ELR (cell line): ENCODE data around the gene REM1.
"Not testable (repeated sequence)": the region's sequence is repeated elsewhere in the genome, so short reads cannot be mapped to it uniquely, and the experiment has no call there.

Source experiments
- DNase-seq: peaks from one replicate; pipeline ENCODE4 v3.0.0-alpha.2; 2015; ENCODE audit warnings: low read depth

REM1 gene

GRCh38 chr20:31485450-31486339 is 10.6 kb downstream of the REM1 start:
- no peak for DNase-seq

GRCh38 chr20:31488115-31488514 is 13.0 kb downstream of the REM1 start:
- DNase-seq, result no peak

- DNase-seq, result no peak
Observed at GRCh38 chr20:31489152-31489551, 14.1 kb downstream of the REM1 start.

GRCh38 chr20:31490752-31491151 is 15.7 kb downstream of the REM1 start:
- DNase-seq, result no peak

- DNase-seq, result peak; percentile 65
Observed at GRCh38 chr20:31494131-31494530, 19.0 kb downstream of the REM1 start.

GRCh38 chr20:31496761-31497295 is 21.7 kb downstream of the REM1 start:
- DNase-seq, result no peak

- DNase-seq, result peak; percentile 28
Observed at GRCh38 chr20:31497838-31498540, 22.9 kb downstream of the REM1 start.

- no peak for DNase-seq
Observed at GRCh38 chr20:31500527-31500926, 25.4 kb downstream of the REM1 start.

GRCh38 chr20:31502884-31503673 is 28.0 kb downstream of the REM1 start:
- DNase-seq, result peak; percentile 87

GRCh38 chr20:31505903-31506302 is 30.8 kb downstream of the REM1 start:
- peak; percentile 43 for DNase-seq

- DNase-seq, result no peak
Observed at GRCh38 chr20:31508517-31509244, 33.6 kb downstream of the REM1 start.

GRCh38 chr20:31514154-31515071 is 39.3 kb downstream of the REM1 start, which contains the start of gene HM13:
Gene HM13, plus strand, starts transcription at chr20:31514442. Its CDS starts 110 bp downstream, at chr20:31514552.
- peak; percentile 97 for DNase-seq

GRCh38 chr20:31515072-31515774 is 40.1 kb downstream of the REM1 start:
- no peak for DNase-seq

GRCh38 chr20:31515775-31516107 is 40.7 kb downstream of the REM1 start:
- DNase-seq, result no peak

- no peak for DNase-seq
Observed at GRCh38 chr20:31516166-31516565, 41.1 kb downstream of the REM1 start.

- no peak for DNase-seq
Observed at GRCh38 chr20:31516651-31517050, 41.6 kb downstream of the REM1 start.

GRCh38 chr20:31517373-31517772 is 42.3 kb downstream of the REM1 start:
- DNase-seq, result peak; percentile 78

- not testable (repeated sequence) for DNase-seq
Observed at GRCh38 chr20:31521267-31521666, 46.2 kb downstream of the REM1 start.

- no peak for DNase-seq
Observed at GRCh38 chr20:31522731-31523130, 47.6 kb downstream of the REM1 start.
